Mononuclear cell (primary cell): ENCODE data around the gene CLCA1. TPM values are rescaled to one million over a fixed set of nuclear protein-coding genes. Genes with fewer than 3 reads are reported as not detected.

Experiments used
- H3K27me3 ChIP-seq: 2 replicates; pipeline ENCODE4 v1.6.0; 2011; ENCODE audit warnings: low read length, control low read depth; ENCODE audit not compliant: insufficient read depth
- H3K4me1 ChIP-seq: 2 replicates; pipeline ENCODE4 v1.5.1; 2011; ENCODE audit warnings: mild to moderate bottlenecking, low read length, control low read depth; ENCODE audit not compliant: insufficient read depth
- H3K4me3 ChIP-seq: 2 replicates; pipeline ENCODE4 v1.5.1; 2011; ENCODE audit warnings: mild to moderate bottlenecking, low read length, moderate library complexity
- H3K9me3 ChIP-seq: 2 replicates; pipeline ENCODE4 v1.5.1; 2011; ENCODE audit warnings: low read depth, mild to moderate bottlenecking, control low read depth, low read length
- total RNA-seq: library from RNA; depleted of rRNA; stranded (reverse); fragments of >200 nt; gene quantifications from one replicate; pipeline ENCODE4 v1.2.3, GENCODE V29; 2012

The CLCA1 gene
- total RNA-seq, result not detected

GRCh38 chr1:86468501-86468977, at the start of gene CLCA1:
CLCA1 (plus strand) TSS chr1:86468927; CDS start chr1:86468972, 45 bp downstream.
- H3K9me3 ChIP-seq, result no peaks in the 10 kb centered on the region
- H3K27me3 ChIP-seq, result no peaks in the 10 kb centered on the region
- no peak within 1 kb of the TSS for H3K4me3 ChIP-seq
- no peaks in the 10 kb centered on the region for H3K4me1 ChIP-seq

- Histone ChIP-seq H3K9me3 (no peaks in the 10 kb centered on the region), H3K4me3 (no peak overlapping the region), H3K4me1 (peaks cover 4% of the 10 kb centered on the region)
Measured at GRCh38 chr1:86419277-86419903, 49.3 kb upstream of the CLCA1 start.

GRCh38 chr1:86421601-86422280, 47.0 kb upstream of the CLCA1 start:
- no peaks in the 10 kb centered on the region for H3K9me3 ChIP-seq
- H3K4me1 ChIP-seq, result peaks cover 4% of the 10 kb centered on the region
- H3K27me3 ChIP-seq, result no peaks in the 10 kb centered on the region
- no peak overlapping the region for H3K4me3 ChIP-seq

More at GRCh38 chr1:86419277-86419903, 49.3 kb upstream of the CLCA1 start:
- H3K27me3 ChIP-seq, result no peaks in the 10 kb centered on the region

GRCh38 chr1:86423473-86423872, 45.3 kb upstream of the CLCA1 start:
- Histone ChIP-seq H3K4me1 (peaks cover 4% of the 10 kb centered on the region), H3K4me3 (no peak overlapping the region), H3K27me3 (no peaks in the 10 kb centered on the region), H3K9me3 (no peaks in the 10 kb centered on the region)

GRCh38 chr1:86423873-86424272, 44.9 kb upstream of the CLCA1 start, which contains the start of gene CLCA2:
CLCA2 (plus strand) TSS chr1:86424171; CDS start chr1:86424248, 77 bp downstream.
- Histone ChIP-seq H3K9me3 (no peaks in the 10 kb centered on the region), H3K4me1 (peaks cover 8% of the 10 kb centered on the region), H3K4me3 (no peak within 1 kb of the TSS), H3K27me3 (no peaks in the 10 kb centered on the region)

GRCh38 chr1:86429122-86429725, 39.5 kb upstream of the CLCA1 start:
- no peak overlapping the region for H3K4me3 ChIP-seq
- no peaks in the 10 kb centered on the region for H3K27me3 ChIP-seq
- H3K4me1 ChIP-seq, result peaks cover 22% of the 10 kb centered on the region
- no peaks in the 10 kb centered on the region for H3K9me3 ChIP-seq

- Histone ChIP-seq H3K9me3 (no peaks in the 10 kb centered on the region), H3K4me1 (peaks cover 22% of the 10 kb centered on the region), H3K27me3 (no peaks in the 10 kb centered on the region), H3K4me3 (no peak overlapping the region)
Measured at GRCh38 chr1:86429835-86430234, 38.9 kb upstream of the CLCA1 start.

GRCh38 chr1:86430376-86430775, 38.4 kb upstream of the CLCA1 start:
- Histone ChIP-seq H3K9me3 (no peaks in the 10 kb centered on the region), H3K4me1 (peaks cover 22% of the 10 kb centered on the region), H3K27me3 (no peaks in the 10 kb centered on the region), H3K4me3 (no peak overlapping the region)

- Histone ChIP-seq H3K27me3 (no peaks in the 10 kb centered on the region), H3K4me3 (no peak overlapping the region), H3K4me1 (peaks cover 16% of the 10 kb centered on the region), H3K9me3 (no peaks in the 10 kb centered on the region)
Measured at GRCh38 chr1:86434059-86434458, 34.7 kb upstream of the CLCA1 start.

- H3K9me3 ChIP-seq, result no peaks in the 10 kb centered on the region
- no peaks in the 10 kb centered on the region for H3K27me3 ChIP-seq
- H3K4me3 ChIP-seq, result no peak overlapping the region
- H3K4me1 ChIP-seq, result peaks cover 5% of the 10 kb centered on the region
Measured at GRCh38 chr1:86435327-86435726, 33.4 kb upstream of the CLCA1 start.

- H3K4me1 ChIP-seq, result no peaks in the 10 kb centered on the region
- no peak overlapping the region for H3K4me3 ChIP-seq
- H3K27me3 ChIP-seq, result no peaks in the 10 kb centered on the region
Measured at GRCh38 chr1:86436041-86436440, 32.7 kb upstream of the CLCA1 start.

GRCh38 chr1:86441581-86441980, 27.1 kb upstream of the CLCA1 start:
- Histone ChIP-seq H3K27me3 (no peaks in the 10 kb centered on the region), H3K9me3 (no peaks in the 10 kb centered on the region), H3K4me3 (no peak overlapping the region), H3K4me1 (peaks cover 3% of the 10 kb centered on the region)

More at GRCh38 chr1:86436041-86436440, 32.7 kb upstream of the CLCA1 start:
- H3K9me3 ChIP-seq, result no peaks in the 10 kb centered on the region

GRCh38 chr1:86441997-86442396, 26.7 kb upstream of the CLCA1 start:
- peaks cover 3% of the 10 kb centered on the region for H3K4me1 ChIP-seq
- H3K9me3 ChIP-seq, result no peaks in the 10 kb centered on the region
- H3K27me3 ChIP-seq, result no peaks in the 10 kb centered on the region

GRCh38 chr1:86445919-86446318, 22.8 kb upstream of the CLCA1 start:
- Histone ChIP-seq H3K27me3 (no peaks in the 10 kb centered on the region), H3K9me3 (no peaks in the 10 kb centered on the region), H3K4me1 (peaks cover 3% of the 10 kb centered on the region), H3K4me3 (no peak overlapping the region)

More at GRCh38 chr1:86441997-86442396, 26.7 kb upstream of the CLCA1 start:
- no peak overlapping the region for H3K4me3 ChIP-seq

GRCh38 chr1:86447198-86447790, 21.4 kb upstream of the CLCA1 start:
- H3K4me3 ChIP-seq, result no peak overlapping the region
- H3K9me3 ChIP-seq, result no peaks in the 10 kb centered on the region
- no peaks in the 10 kb centered on the region for H3K4me1 ChIP-seq
- H3K27me3 ChIP-seq, result no peaks in the 10 kb centered on the region
